ENCODE measurements around the gene CDK7.
"Not testable (repeated sequence)": the region's sequence is repeated elsewhere in the genome, so short reads cannot be mapped to it uniquely, and the experiment has no call there.

The CDK7 gene

GRCh38 chr5:69238760-69239251 is 4.1 kb downstream of the CDK7 start:
- DNase-seq = no peak

GRCh38 chr5:69242215-69242927 is 7.7 kb downstream of the CDK7 start:
- no peak for DNase-seq

- DNase-seq = no peak
Observed at GRCh38 chr5:69245031-69245430, 10.3 kb downstream of the CDK7 start.

- no peak for DNase-seq
Observed at GRCh38 chr5:69248019-69248418, 13.3 kb downstream of the CDK7 start.

- no peak for DNase-seq
Observed at GRCh38 chr5:69250593-69250992, 15.9 kb downstream of the CDK7 start.

- no peak for DNase-seq
Observed at GRCh38 chr5:69252437-69252836, 17.8 kb downstream of the CDK7 start.

GRCh38 chr5:69255940-69256339 is 21.3 kb downstream of the CDK7 start:
- not testable (repeated sequence) for DNase-seq

- DNase-seq = no peak
Observed at GRCh38 chr5:69257577-69257976, 22.9 kb downstream of the CDK7 start.

GRCh38 chr5:69261034-69261433 is 26.3 kb downstream of the CDK7 start:
- no peak for DNase-seq

- no peak for DNase-seq
Observed at GRCh38 chr5:69265931-69266330, 31.2 kb downstream of the CDK7 start.

- DNase-seq = no peak
Observed at GRCh38 chr5:69268899-69269298, 34.2 kb downstream of the CDK7 start.

- no peak for DNase-seq
Observed at GRCh38 chr5:69270840-69271239, 36.2 kb downstream of the CDK7 start.

- DNase-seq = no peak
Observed at GRCh38 chr5:69271376-69271775, 36.7 kb downstream of the CDK7 start.

- DNase-seq = no peak
Observed at GRCh38 chr5:69275563-69275962, 40.9 kb downstream of the CDK7 start.

- no peak for DNase-seq
Observed at GRCh38 chr5:69276422-69277174, 41.9 kb downstream of the CDK7 start.

- DNase-seq = no peak
Observed at GRCh38 chr5:69279517-69279916, 44.8 kb downstream of the CDK7 start.

- no peak for DNase-seq
Observed at GRCh38 chr5:69281114-69281513, 46.4 kb downstream of the CDK7 start.

GRCh38 chr5:69284203-69284602 is 49.5 kb downstream of the CDK7 start:
- DNase-seq = no peak

GRCh38 chr5:69285448-69286116 is 50.9 kb downstream of the CDK7 start:
- DNase-seq = no peak

- no peak for DNase-seq
Observed at GRCh38 chr5:69288069-69288468, 53.4 kb downstream of the CDK7 start.

GRCh38 chr5:69288688-69289087 is 54.0 kb downstream of the CDK7 start:
- no peak for DNase-seq

- DNase-seq = no peak
Observed at GRCh38 chr5:69292306-69292705, 57.6 kb downstream of the CDK7 start.

- DNase-seq = no peak
Observed at GRCh38 chr5:69293882-69294281, 59.2 kb downstream of the CDK7 start.
